HCT116 (cell line): ENCODE data around the gene CAPN2. TPM values are rescaled to one million over a fixed set of nuclear protein-coding genes. Genes with fewer than 3 reads are reported as not detected.

Experiments used
- ATAC-seq: fragments of 200-7000 bp; cut with Tn5 transposase; 2 replicates; pipeline ENCODE4 v1.9.1; 2020; ENCODE audit warnings: mild to moderate bottlenecking, moderate library complexity
- BruUV-seq: library from RNA; stranded (reverse); fragments of 400-500 nt; replicated peaks from 2 replicates; lab custom pipeline; 2021; lab: Mats Ljungman, UMichigan
- CTCF ChIA-PET: fragments of 300-600 bp; sonication (Branson Sonifier 250); formaldehyde crosslinking; loops from one replicate; lab custom pipeline; 2021; ENCODE audit warnings: antibody characterized with exemption; lab: Charles Lee
- POLR2A ChIA-PET: fragments of 300-600, 350-600 bp; sonication (Branson Sonifier 250); formaldehyde crosslinking; loops from one replicate; lab custom pipeline; 2021; ENCODE audit warnings: antibody characterized with exemption; lab: Charles Lee
- RAD21 ChIA-PET, 2 experiments: fragments of 300-600 bp; sonication (Branson Sonifier 250); formaldehyde crosslinking; loops; one replicate each; lab custom pipeline; 2023; ENCODE audit warnings: low total read pairs in 2 of 2; ENCODE audit not compliant: uncharacterized antibody in 2 of 2, unreplicated experiment in 2 of 2, low non-redundant PET in 1 of 2; lab: Charles Lee
- DNase-seq: peaks from one replicate; pipeline ENCODE4 v3.0.0-alpha.2; 2010; ENCODE audit warnings: low read depth, low spot score
- H2AFZ ChIP-seq: fragments of 200-600 bp; shearing (Covaris generic), sonication (generic); 2 replicates; pipeline ENCODE4 v1.6.1; 2017; ENCODE audit warnings: low read depth, mixed run types, mixed read lengths, antibody characterized with exemption, low read length; ENCODE audit not compliant: poor library complexity, severe bottlenecking
- H3K27ac ChIP-seq: 2 replicates; pipeline ENCODE4 v1.5.1; 2012; ENCODE audit warnings: low read depth, low read length
- H3K27me3 ChIP-seq: fragments of 200-600 bp; sonication (generic); 2 replicates; pipeline ENCODE4 v1.6.1; 2016; ENCODE audit warnings: mixed run types, low read length, mixed read lengths; ENCODE audit not compliant: insufficient read depth
- H3K36me3 ChIP-seq, 2 experiments: fragments of 200-500 bp in 1 of 2; fragments of 200-600 bp in 1 of 2; sonication (Bioruptor generic) in 1 of 2; sonication (generic) in 1 of 2; 2 replicates each; pipeline versions ENCODE4 v1.5.1 to v1.6.1; 2014 to 2016; ENCODE audit warnings: low read length in 2 of 2, inconsistent platforms in 1 of 2, mixed read lengths in 1 of 2, mixed run types in 1 of 2; ENCODE audit not compliant: insufficient read depth in 2 of 2, control insufficient read depth in 1 of 2
- H3K4me1 ChIP-seq, 2 experiments: fragments of 200-600 bp in 1 of 2; sonication (generic) in 1 of 2; 2 replicates each; pipeline versions ENCODE4 v1.5.1 to v1.6.1; 2012 to 2017; ENCODE audit warnings: low read length in 2 of 2, inconsistent platforms in 1 of 2, mild to moderate bottlenecking in 1 of 2, mixed read lengths in 1 of 2, mixed run types in 1 of 2, moderate library complexity in 1 of 2; ENCODE audit not compliant: insufficient read depth in 2 of 2, control insufficient read depth in 1 of 2
- H3K4me2 ChIP-seq: fragments of 200-600 bp; sonication (generic); 2 replicates; pipeline ENCODE4 v1.6.1; 2017; ENCODE audit warnings: mixed run types, low read length, mixed read lengths
- H3K4me3 ChIP-seq, 2 experiments: fragments of 200-600 bp in 1 of 2; sonication (generic) in 1 of 2; replicated peaks in 1 of 2; 2 replicates each; pipeline ENCODE4 v1.5.1; 2011 to 2016; ENCODE audit warnings: low read length in 2 of 2, control low read depth in 1 of 2, low read depth in 1 of 2, mild to moderate bottlenecking in 1 of 2, mixed read lengths in 1 of 2, mixed run types in 1 of 2
- H3K79me2 ChIP-seq: fragments of 200-600 bp; sonication (generic); 2 replicates; pipeline ENCODE4 v1.6.1; 2017; ENCODE audit warnings: mild to moderate bottlenecking, mixed run types, low read length, moderate library complexity, mixed read lengths; ENCODE audit not compliant: insufficient read depth
- H3K9ac ChIP-seq: fragments of 200-600 bp; sonication (generic); 2 replicates; pipeline ENCODE4 v1.6.1; 2016; ENCODE audit warnings: low read length, mixed read lengths
- H3K9me2 ChIP-seq: fragments of 200-600 bp; sonication (generic), shearing (Covaris generic); 2 replicates; pipeline ENCODE4 v1.6.1; 2017; ENCODE audit warnings: mixed run types, mild to moderate bottlenecking, moderate library complexity; ENCODE audit not compliant: insufficient read depth
- H3K9me3 ChIP-seq, 2 experiments: fragments of 200-500 bp in 1 of 2; fragments of 200-600 bp in 1 of 2; sonication (Bioruptor generic) in 1 of 2; sonication (generic) in 1 of 2; 2 replicates each; pipeline ENCODE4 v1.6.1; 2014 to 2017; ENCODE audit warnings: low read length in 2 of 2, mixed read lengths in 2 of 2, inconsistent platforms in 1 of 2, low read depth in 1 of 2, mild to moderate bottlenecking in 1 of 2, mixed run types in 1 of 2, moderate library complexity in 1 of 2; ENCODE audit not compliant: control insufficient read depth in 1 of 2, insufficient read depth in 1 of 2
- H4K20me1 ChIP-seq: fragments of 200-600 bp; sonication (generic), shearing (Covaris generic); 2 replicates; pipeline ENCODE4 v1.6.1; 2017; ENCODE audit warnings: mixed run types, mild to moderate bottlenecking, moderate library complexity; ENCODE audit not compliant: insufficient read depth
- CBX3 ChIP-seq: IDR thresholded peaks from 2 replicates; pipeline ENCODE4 v1.6.1; 2012; ENCODE audit warnings: low read depth
- EGR1 ChIP-seq: IDR thresholded peaks from 2 replicates; pipeline ENCODE4 v1.6.1; 2012; ENCODE audit warnings: low read depth
- ELF1 ChIP-seq: IDR thresholded peaks from 2 replicates; pipeline ENCODE4 v1.6.1; 2012; ENCODE audit warnings: low read depth, borderline replicate concordance
- EZH2phosphoT487 ChIP-seq: fragments of 200-600 bp; IDR thresholded peaks from 2 replicates; pipeline ENCODE4 v1.6.1; 2018; ENCODE audit warnings: antibody characterized with exemption, borderline replicate concordance
- FOSL1 ChIP-seq: IDR thresholded peaks from 2 replicates; pipeline ENCODE4 v1.6.1; 2012; ENCODE audit warnings: low read depth
- POLR2A ChIP-seq: IDR thresholded peaks from 2 replicates; pipeline ENCODE4 v1.7.0; 2011; ENCODE audit warnings: borderline replicate concordance; ENCODE audit not compliant: insufficient read depth, insufficient read length; ENCODE audit errors: extremely low read depth
- POLR2AphosphoS5 ChIP-seq: IDR thresholded peaks from 2 replicates; pipeline ENCODE4 v1.6.1; 2011; ENCODE audit warnings: mild to moderate bottlenecking, low read depth, low read length, moderate library complexity
- SIN3A ChIP-seq: IDR thresholded peaks from 2 replicates; pipeline ENCODE4 v1.6.1; 2012; ENCODE audit warnings: low read depth
- SP1 ChIP-seq: IDR thresholded peaks from 2 replicates; pipeline ENCODE4 v1.6.1; 2012; ENCODE audit warnings: low read depth
- SRF ChIP-seq: IDR thresholded peaks from 2 replicates; pipeline ENCODE4 v1.6.1; 2012; ENCODE audit warnings: low read depth
- YY1 ChIP-seq: IDR thresholded peaks from 2 replicates; pipeline ENCODE4 v1.6.1; 2011; ENCODE audit warnings: low read length, low read depth, moderate library complexity, mild to moderate bottlenecking; ENCODE audit not compliant: insufficient replicate concordance; ENCODE audit errors: extremely low read depth
- ZFX ChIP-seq: fragments of 450-650 bp; IDR thresholded peaks from 2 replicates; pipeline ENCODE4 v1.6.1; 2017
- intact Hi-C: fragments of 100-400 bp; cut with micrococcal nuclease; formaldehyde crosslinking; loops from 2 replicates; pipeline ENCODE4 v1.10.0; 2022
- total RNA-seq: library from RNA; stranded (reverse); gene quantifications from one replicate; pipeline ENCODE4 v1.2.1, GENCODE V29; 2021; ENCODE audit not compliant: unreplicated experiment

Gene CAPN2
- total RNA-seq, 1 experiment from 2014 or later, result 173 TPM

DNA sequence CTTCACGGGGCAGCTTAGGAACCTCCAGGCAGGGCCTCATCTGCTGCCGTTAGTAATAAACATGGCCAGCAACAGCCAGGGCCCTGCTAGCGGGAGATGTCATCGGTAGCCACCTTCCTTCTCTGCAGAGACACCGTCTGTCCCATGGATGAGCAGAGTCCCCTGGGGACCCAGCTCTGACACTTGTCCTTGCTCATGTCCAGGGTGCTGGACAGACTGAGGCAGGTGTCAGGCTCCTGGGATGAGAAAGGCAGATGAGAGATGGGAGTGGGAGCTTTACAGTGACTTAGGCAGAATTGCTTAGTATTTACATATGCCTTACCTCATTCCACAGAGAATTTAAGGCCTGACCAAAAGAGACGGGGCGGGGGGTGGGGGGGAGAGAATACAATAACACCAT is 25.0 kb downstream of the CAPN2 start:
- peaks cover 14 to 44% of the 10 kb centered on the region in 2 experiments for H3K4me1 ChIP-seq
- no peaks in the 10 kb centered on the region for H3K9me2 ChIP-seq
- no peaks in the 10 kb centered on the region for H3K9me3 ChIP-seq
- ChIA-PET CTCF (interaction anchor here (2.0 kb wide), 1 partner anchor 12 kb away, joined by 5 read pairs; no protein-coding TSS in a partner anchor), POLR2A (no interaction called here), RAD21 (no interaction called here)
- H3K4me3 ChIP-seq, result no peak overlapping the region
- H3K27ac ChIP-seq, result no peak overlapping the region
- TF ChIP-seq POLR2AphosphoS5 (no peak), YY1 (no peak), SIN3A (no peak), EZH2phosphoT487 (no peak), CBX3 (no peak), ELF1 (no peak), FOSL1 (no peak), ZFX (no peak), POLR2A (no peak), EGR1 (no peak), SP1 (no peak), SRF (no peak)
- no peak overlapping the region for H2AFZ ChIP-seq
- no TSS peak for BruUV-seq
- no peaks in the 10 kb centered on the region for H3K27me3 ChIP-seq
- no peak overlapping the region for H3K9ac ChIP-seq
- peaks cover 0 to 31% of the 10 kb centered on the region in 2 experiments; a peak in 1 of 4 replicates for H3K36me3 ChIP-seq
- H3K4me2 ChIP-seq, result no peak overlapping the region
- H4K20me1 ChIP-seq, result no peaks in the 10 kb centered on the region
- intact Hi-C loops, result no loop called here
- ATAC-seq, result no peak
- peaks cover 88% of the 10 kb centered on the region for H3K79me2 ChIP-seq
- no peak for DNase-seq
